SU-DHL-6 (cell line): Measurements from ENCODE around the gene CHST12.
"Not testable (repeated sequence)": the region's sequence is repeated elsewhere in the genome, so short reads cannot be mapped to it uniquely, and the experiment has no call there.

ENCODE experiments used
- H2AFZ ChIP-seq: fragments of 200-600 bp; sonication (generic); 2 replicates; pipeline ENCODE4 v1.6.1; 2014; ENCODE audit warnings: low read depth, mild to moderate bottlenecking, moderate library complexity, mixed read lengths, antibody characterized with exemption, low read length; ENCODE audit not compliant: severe bottlenecking
- H3F3A ChIP-seq: fragments of 200-600 bp; shearing (Covaris generic); 2 replicates; pipeline ENCODE4 v1.6.0; 2016; ENCODE audit warnings: antibody characterized with exemption, mild to moderate bottlenecking; ENCODE audit not compliant: insufficient read depth
- H3K27ac ChIP-seq: fragments of 200-600 bp; sonication (generic); 2 replicates; pipeline ENCODE4 v1.5.1; 2016; ENCODE audit warnings: low read depth, mild to moderate bottlenecking, low read length, moderate library complexity, mixed read lengths
- H3K27me3 ChIP-seq: fragments of 200-600 bp; sonication (generic), shearing (Covaris generic); 2 replicates; pipeline ENCODE4 v1.6.0; 2014; ENCODE audit warnings: mild to moderate bottlenecking, low read length
- H3K36me3 ChIP-seq: fragments of 200-600 bp; sonication (generic); 2 replicates; pipeline ENCODE4 v1.6.1; 2014; ENCODE audit warnings: mild to moderate bottlenecking, low read length, mixed read lengths
- H3K4me2 ChIP-seq: fragments of 300-600, 200-600 bp; shearing (Covaris generic), sonication (generic); 2 replicates; pipeline ENCODE4 v1.6.0; 2014; ENCODE audit warnings: low read length, low read depth, mild to moderate bottlenecking; ENCODE audit not compliant: poor library complexity, severe bottlenecking
- H3K4me3 ChIP-seq: fragments of 200-600 bp; sonication (generic); 2 replicates; pipeline ENCODE4 v1.5.1; 2014; ENCODE audit warnings: antibody characterized with exemption, low read length, mild to moderate bottlenecking, mixed read lengths; ENCODE audit not compliant: insufficient read depth, poor library complexity, severe bottlenecking
- H3K79me2 ChIP-seq: fragments of 200-600 bp; sonication (generic); 2 replicates; pipeline ENCODE4 v1.6.1; 2014; ENCODE audit warnings: mild to moderate bottlenecking, low read length, moderate library complexity; ENCODE audit not compliant: insufficient read depth
- H3K9ac ChIP-seq: fragments of 200-600 bp; sonication (generic); 2 replicates; pipeline ENCODE4 v1.7.0; 2014; ENCODE audit warnings: mild to moderate bottlenecking, low read length
- H3K9me2 ChIP-seq: fragments of 200-600 bp; sonication (generic); replicated peaks from 2 replicates; pipeline ENCODE4 v1.6.1; 2014; ENCODE audit warnings: low read length; ENCODE audit not compliant: insufficient read depth
- H3K9me3 ChIP-seq: fragments of 200-600 bp; sonication (generic); 2 replicates; pipeline ENCODE4 v1.6.1; 2014; ENCODE audit warnings: low read length, mixed read lengths; ENCODE audit not compliant: insufficient read depth
- H4K20me1 ChIP-seq: fragments of 200-600 bp; sonication (generic); 2 replicates; pipeline ENCODE4 v1.6.1; 2014; ENCODE audit warnings: low read depth, mild to moderate bottlenecking, antibody characterized with exemption, low read length, moderate library complexity, mixed read lengths
- EZH2phosphoT487 ChIP-seq: fragments of 200-600 bp; sonication (generic), shearing (Covaris generic); conservative IDR thresholded peaks from 2 replicates; pipeline ENCODE4 v1.6.1; 2018; ENCODE audit warnings: mild to moderate bottlenecking, antibody characterized with exemption, low read length, moderate library complexity, mixed read lengths
- TF ChIP-seq, protein P1 (sequence below): fragments of 200-600 bp; sonication (generic); IDR thresholded peaks from one replicate; pipeline ENCODE4 v1.5.1; 2017; ENCODE audit warnings: antibody characterized with exemption, mild to moderate bottlenecking, low read length, moderate library complexity; ENCODE audit not compliant: insufficient read depth, poor library complexity, severe bottlenecking

Gene CHST12

DNA sequence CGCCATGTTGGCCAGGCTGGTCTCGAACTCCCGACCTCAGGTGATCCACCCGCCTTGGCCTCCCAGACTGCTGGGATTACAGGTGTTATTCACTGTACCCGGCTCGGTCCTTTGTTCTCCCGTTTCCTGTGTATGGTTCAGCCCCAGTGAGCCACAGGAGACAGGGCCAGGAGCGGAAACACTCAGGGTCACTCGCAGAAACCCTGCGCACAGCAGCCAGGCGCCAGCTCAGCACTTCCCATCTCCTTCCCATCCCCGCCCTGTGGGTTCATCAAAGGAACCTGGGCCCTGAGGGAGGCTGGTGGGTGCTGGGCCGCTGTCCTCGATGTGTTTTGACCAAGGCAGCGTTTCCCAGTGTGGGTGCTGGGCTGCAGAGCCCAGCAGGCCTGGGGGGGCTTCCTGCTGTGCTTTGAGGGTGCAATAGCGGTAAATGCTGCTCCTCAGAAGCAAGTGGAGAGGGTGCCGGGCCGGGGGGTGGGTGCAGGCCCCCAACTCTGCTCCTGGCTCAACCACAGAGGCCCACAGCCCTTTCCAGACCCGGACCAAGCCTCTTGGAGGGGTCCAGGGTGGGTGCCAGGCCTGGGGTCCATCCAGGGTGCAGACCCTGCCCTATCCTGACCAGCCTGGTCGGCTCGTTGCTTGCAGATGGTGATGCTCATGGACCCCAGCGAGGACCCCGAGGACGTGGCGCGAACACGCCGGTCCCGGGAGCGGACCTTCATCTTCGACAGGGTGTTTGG is 15.3 kb upstream of the CHST12 start:
- H2AFZ ChIP-seq: no peak overlapping the region

DNA sequence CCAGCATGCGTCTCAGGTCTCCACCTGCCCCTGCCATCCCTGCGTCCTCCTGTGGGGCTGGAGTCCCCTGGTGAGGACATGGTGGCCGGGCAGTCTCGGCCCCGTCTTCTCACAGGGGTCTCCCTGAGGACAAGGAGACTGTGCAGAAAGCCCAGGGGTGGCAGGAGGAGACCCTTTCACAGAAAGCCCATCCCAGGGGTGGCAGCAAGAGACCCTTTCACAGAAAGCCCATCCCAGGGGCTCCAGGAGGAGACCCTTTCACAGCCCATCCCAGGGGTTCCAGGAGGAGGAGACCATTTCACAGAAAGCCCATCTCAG is 14.8 kb upstream of the CHST12 start:
- Histone ChIP-seq H3K9me2 (no peaks in the 10 kb centered on the region), H3K9ac (no peak overlapping the region), H3K27ac (no peak overlapping the region), H3F3A (peaks cover 4% of the 10 kb centered on the region), H2AFZ (no peak overlapping the region), H3K36me3 (no peaks in the 10 kb centered on the region), H3K27me3 (no peaks in the 10 kb centered on the region), H3K4me2 (no peak overlapping the region), H4K20me1 (no peaks in the 10 kb centered on the region), H3K79me2 (no peaks in the 10 kb centered on the region), H3K4me3 (no peak overlapping the region), H3K9me3 (no peaks in the 10 kb centered on the region)
- TF ChIP-seq, protein P1, sequence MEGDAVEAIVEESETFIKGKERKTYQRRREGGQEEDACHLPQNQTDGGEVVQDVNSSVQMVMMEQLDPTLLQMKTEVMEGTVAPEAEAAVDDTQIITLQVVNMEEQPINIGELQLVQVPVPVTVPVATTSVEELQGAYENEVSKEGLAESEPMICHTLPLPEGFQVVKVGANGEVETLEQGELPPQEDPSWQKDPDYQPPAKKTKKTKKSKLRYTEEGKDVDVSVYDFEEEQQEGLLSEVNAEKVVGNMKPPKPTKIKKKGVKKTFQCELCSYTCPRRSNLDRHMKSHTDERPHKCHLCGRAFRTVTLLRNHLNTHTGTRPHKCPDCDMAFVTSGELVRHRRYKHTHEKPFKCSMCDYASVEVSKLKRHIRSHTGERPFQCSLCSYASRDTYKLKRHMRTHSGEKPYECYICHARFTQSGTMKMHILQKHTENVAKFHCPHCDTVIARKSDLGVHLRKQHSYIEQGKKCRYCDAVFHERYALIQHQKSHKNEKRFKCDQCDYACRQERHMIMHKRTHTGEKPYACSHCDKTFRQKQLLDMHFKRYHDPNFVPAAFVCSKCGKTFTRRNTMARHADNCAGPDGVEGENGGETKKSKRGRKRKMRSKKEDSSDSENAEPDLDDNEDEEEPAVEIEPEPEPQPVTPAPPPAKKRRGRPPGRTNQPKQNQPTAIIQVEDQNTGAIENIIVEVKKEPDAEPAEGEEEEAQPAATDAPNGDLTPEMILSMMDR: no peak
- no peak for TF ChIP-seq EZH2phosphoT487

More for the DNA sequence above, 15.3 kb upstream of the CHST12 start:
- H3K9ac ChIP-seq: no peak overlapping the region
- no peaks in the 10 kb centered on the region for H3K9me3 ChIP-seq
- no peak for TF ChIP-seq EZH2phosphoT487
- TF ChIP-seq, protein P1: no peak
- H3K27ac ChIP-seq: no peak overlapping the region
- no peaks in the 10 kb centered on the region for H3K9me2 ChIP-seq
- H4K20me1 ChIP-seq: no peaks in the 10 kb centered on the region
- no peaks in the 10 kb centered on the region for H3K79me2 ChIP-seq
- H3K27me3 ChIP-seq: no peaks in the 10 kb centered on the region
- H3K4me2 ChIP-seq: no peak overlapping the region
- H3F3A ChIP-seq: no peaks in the 10 kb centered on the region; the same call in 1 of the 2 replicates
- H3K36me3 ChIP-seq: no peaks in the 10 kb centered on the region
- H3K4me3 ChIP-seq: no peak overlapping the region

DNA sequence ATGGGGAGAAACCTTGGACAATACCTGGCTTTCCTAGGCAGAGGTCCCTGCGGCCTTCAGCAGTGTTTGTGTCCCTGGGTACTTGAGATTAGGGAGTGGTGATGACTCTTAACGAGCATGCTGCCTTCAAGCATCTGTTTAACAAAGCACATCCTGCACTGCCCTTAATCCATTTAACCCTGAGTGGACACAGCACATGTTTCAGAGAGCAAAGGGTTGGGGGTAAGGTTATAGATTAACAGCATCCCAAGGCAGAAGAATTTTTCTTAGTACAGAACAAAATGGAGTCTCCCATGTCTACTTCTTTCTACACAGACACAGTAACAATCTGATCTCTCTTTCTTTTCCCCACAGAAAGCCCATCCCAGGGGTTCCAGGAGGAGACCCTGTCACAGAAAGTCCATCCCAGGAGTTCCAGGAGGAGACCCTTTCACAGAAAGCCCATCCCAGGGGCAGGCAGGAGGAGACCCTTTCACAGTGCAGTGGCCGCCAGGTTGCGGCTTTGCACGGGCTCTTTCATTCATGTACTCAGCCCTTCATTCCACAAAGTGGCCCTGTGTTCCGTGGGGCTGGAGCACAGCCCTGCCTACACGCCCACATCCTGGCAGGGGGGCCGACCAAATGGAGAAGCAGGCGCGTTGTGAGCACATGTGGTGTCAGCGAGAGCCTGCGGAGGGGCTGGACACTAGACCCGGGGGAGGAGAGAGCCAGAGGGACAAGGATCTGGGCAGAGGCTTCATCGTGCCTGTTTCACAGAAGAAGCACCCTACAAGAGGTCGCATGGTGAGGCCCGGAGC is 13.2 kb upstream of the CHST12 start:
- H3K4me2 ChIP-seq, H3K27me3 ChIP-seq, H3K4me3 ChIP-seq, H3K9me3 ChIP-seq, H3K36me3 ChIP-seq, H3K9me2 ChIP-seq, H3F3A ChIP-seq, H4K20me1 ChIP-seq, H3K79me2 ChIP-seq, H3K27ac ChIP-seq, H3K9ac ChIP-seq, H2AFZ ChIP-seq: not testable (repeated sequence)

DNA sequence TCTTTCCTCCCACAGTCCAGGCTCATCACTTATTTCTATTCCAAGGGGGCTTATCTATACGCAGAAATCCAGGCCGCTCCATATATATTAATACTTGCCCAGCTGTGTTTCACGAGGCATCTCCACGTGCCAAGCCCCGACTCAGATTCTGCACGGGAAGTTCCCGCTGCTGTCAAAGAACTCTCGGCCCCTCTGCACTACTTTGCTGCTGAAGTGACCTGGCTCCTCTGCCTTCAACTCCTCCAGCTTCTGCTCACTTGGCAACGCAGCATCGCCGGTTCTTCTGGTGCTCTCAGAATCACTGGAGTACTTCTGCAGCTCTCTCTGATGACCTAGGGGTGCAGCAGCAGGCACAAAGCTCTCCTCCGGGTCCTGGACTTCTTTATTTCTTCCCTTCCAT is 9.7 kb upstream of the CHST12 start:
- H3K36me3 ChIP-seq: no peaks in the 10 kb centered on the region
- H3K4me3 ChIP-seq: no peak overlapping the region
- H3K9me2 ChIP-seq: no peaks in the 10 kb centered on the region
- H4K20me1 ChIP-seq: no peaks in the 10 kb centered on the region
- H2AFZ ChIP-seq: no peak overlapping the region
- no peak overlapping the region for H3K9ac ChIP-seq
- no peaks in the 10 kb centered on the region for H3K79me2 ChIP-seq
- no peaks in the 10 kb centered on the region for H3K27me3 ChIP-seq
- no peaks in the 10 kb centered on the region for H3K9me3 ChIP-seq
- no peak overlapping the region for H3K4me2 ChIP-seq
- no peak overlapping the region for H3K27ac ChIP-seq
- peaks cover 5% of the 10 kb centered on the region for H3F3A ChIP-seq
- TF ChIP-seq, protein P1: no peak
- no peak for TF ChIP-seq EZH2phosphoT487
